ENCODE results near the gene EIF3D. TPM values are rescaled to one million over a fixed set of nuclear protein-coding genes. Genes with fewer than 3 reads are reported as not detected.

Gene EIF3D
- total and polyA plus RNA-seq, 2 of the 4 experiments (the other 2 are of a cell fraction) = 339 to 746 TPM

DNA sequence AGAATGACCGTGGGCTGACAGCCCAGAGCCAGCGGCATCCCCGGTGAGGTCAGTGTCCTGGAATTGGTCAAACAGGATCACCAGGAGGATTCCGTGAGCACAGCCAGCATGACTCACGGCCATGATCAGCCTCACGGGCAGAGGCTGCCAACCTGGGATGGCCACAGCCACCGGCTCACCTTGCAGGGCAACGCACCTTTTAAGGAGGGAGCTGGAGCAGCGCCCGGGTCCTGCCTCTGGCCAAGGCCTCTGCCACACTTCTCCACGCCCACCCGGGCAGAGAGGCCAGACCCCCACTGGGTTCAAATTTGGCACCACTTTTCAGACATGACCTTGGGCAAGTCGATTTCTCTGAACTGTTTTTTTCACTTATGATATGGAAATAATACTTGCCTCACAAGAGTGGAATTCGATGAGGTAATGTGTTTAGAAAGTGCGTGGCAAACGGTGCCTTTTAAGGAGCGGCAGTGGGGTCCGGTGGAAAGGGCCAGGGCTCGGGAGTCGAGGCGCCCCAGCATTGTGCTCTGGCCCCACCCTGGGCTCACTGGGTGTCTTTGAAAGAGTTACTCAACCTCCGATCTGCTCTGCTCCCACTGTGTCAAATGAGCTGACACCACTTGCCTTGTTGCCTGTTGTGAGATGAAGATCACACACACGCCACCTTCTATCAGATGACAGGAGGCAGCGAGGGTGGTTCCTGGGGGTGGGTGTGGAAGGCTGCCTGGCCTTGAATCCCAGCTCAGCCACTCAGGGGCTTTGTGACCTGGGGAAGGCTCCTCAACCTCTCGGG, 63.5 kb downstream of the EIF3D start (continued):
- TF ChIP-seq NFE2L2 (IDR thresholded peaks at IDR 0.05; ENCODE audit: low read depth, low read length) = 0 out of 2 replicates have a peak, but pooled peaks have one; percentile 4
- 0 out of 2 replicates have a peak, but pooled peaks have one; percentile 8 for TF ChIP-seq MAFK (IDR thresholded peaks at IDR 0.05; ENCODE audit: low read depth, low read length)
- TF ChIP-seq RAD21 (IDR thresholded peaks at IDR 0.05; ENCODE audit: low read length) = no peak

GRCh38 chr22:36464715-36465231, 64.2 kb downstream of the EIF3D start:
- Histone ChIP-seq H3K4me3 (ENCODE audit: insufficient read depth, low read depth, low read length) (no peak overlapping the region), H4K20me1 (ENCODE audit: insufficient read depth, low read length) (peaks cover 7% of the 10 kb centered on the region), H3K14ac (replicated peaks; ENCODE audit: low read depth, low read length) (peak overlapping the region; percentile 99), H3K18ac (ENCODE audit: low read depth, low read length) (peak overlapping the region; percentile 19), H3K36me3 (ENCODE audit: control insufficient read depth, insufficient read depth, low read length) (0 out of 2 replicates have a peak, but pooled peaks cover 1% of the 10 kb centered on the region), H2BK15ac (ENCODE audit: low read depth, low read length) (peak overlapping the region; percentile 98; the same call in 2 of the 3 replicates), H3K56ac (ENCODE audit: extremely low read depth, insufficient read depth, low read length) (peak overlapping the region; percentile 52), H3K4me1 (ENCODE audit: control insufficient read depth, insufficient read depth, low read length) (peaks cover 48% of the 10 kb centered on the region), H2BK5ac (ENCODE audit: low read depth, low read length, poor library complexity, severe bottlenecking) (peak overlapping the region; percentile 99), H2BK120ac (ENCODE audit: low read depth, low read length) (peak overlapping the region; percentile 99), H3K9me3 (ENCODE audit: control insufficient read depth, insufficient read depth, low read length) (no peaks in the 10 kb centered on the region), H3K4me2 (ENCODE audit: low read depth, low read length) (no peak overlapping the region), H4K91ac (ENCODE audit: insufficient read depth, low read depth, low read length) (peak overlapping the region; percentile 100), H2AK5ac (ENCODE audit: low read depth, low read length) (peak overlapping the region; percentile 100), H2AK9ac (replicated peaks; ENCODE audit: low read depth, low read length, poor library complexity) (peak overlapping the region; percentile 91), H4K8ac (ENCODE audit: low read depth in 2 of 2, low read length in 2 of 2) (peak overlapping the region; percentile 93 to 99; a peak in 3 of 4 replicates), H3K4ac (ENCODE audit: low read depth, low read length) (peak overlapping the region; percentile 99), H2AFZ (replicated peaks; ENCODE audit: low read length, poor library complexity) (peak overlapping the region; percentile 48), H3K27me3 (ENCODE audit: control insufficient read depth, insufficient read depth, low read length) (no peaks in the 10 kb centered on the region), H4K5ac (ENCODE audit: low read depth, low read length) (peak overlapping the region; percentile 0; the same call in 1 of the 2 replicates), H3K9ac (ENCODE audit: low read depth, low read length) (no peak overlapping the region), H3K27ac (ENCODE audit: insufficient read depth, low read length) (peak overlapping the region; percentile 96), H3K9me1 (ENCODE audit: insufficient read depth, low read length) (peaks cover 37% of the 10 kb centered on the region), H3K23ac (ENCODE audit: low read depth, low read length) (peak overlapping the region; percentile 77), H3K79me1 (ENCODE audit: low read depth in 1 of 2, low read length in 2 of 2) (peaks cover 16 to 76% of the 10 kb centered on the region in 2 experiments; a peak in 3 of 4 replicates), H2BK20ac (ENCODE audit: low read depth, low read length) (peak overlapping the region; percentile 99)
- intact Hi-C loops (cut with micrococcal nuclease) (loop anchor here (1.0 to 5.0 kb wide), 4 partner anchors 47 to 135 kb away; no protein-coding TSS in a partner anchor), in situ Hi-C loops (cut with MboI; ENCODE audit: low sequenced_read_pairs) (loop anchor here (5.0 kb wide), 1 partner anchor 82 kb away; no protein-coding TSS in a partner anchor), dilution Hi-C loops (cut with HindIII; ENCODE audit: low sequenced_read_pairs, unreplicated experiment) (no loop called here)
- ChIA-PET CTCF (no interaction called here), POLR2A (ENCODE audit: unreplicated experiment) (interaction anchor here (1.4 kb wide), 1 partner anchor 79 kb away, joined by 3 read pairs; no protein-coding TSS in a partner anchor)
- TF ChIP-seq NFE2L2 (IDR thresholded peaks at IDR 0.05; ENCODE audit: low read depth, low read length) (no peak), BHLHE40 (IDR thresholded peaks at IDR 0.05; ENCODE audit: low read depth, low read length) (no peak), SMC3 (IDR thresholded peaks at IDR 0.05; ENCODE audit: low read depth, low read length) (no peak)
- TF ChIP-seq, protein P1, sequence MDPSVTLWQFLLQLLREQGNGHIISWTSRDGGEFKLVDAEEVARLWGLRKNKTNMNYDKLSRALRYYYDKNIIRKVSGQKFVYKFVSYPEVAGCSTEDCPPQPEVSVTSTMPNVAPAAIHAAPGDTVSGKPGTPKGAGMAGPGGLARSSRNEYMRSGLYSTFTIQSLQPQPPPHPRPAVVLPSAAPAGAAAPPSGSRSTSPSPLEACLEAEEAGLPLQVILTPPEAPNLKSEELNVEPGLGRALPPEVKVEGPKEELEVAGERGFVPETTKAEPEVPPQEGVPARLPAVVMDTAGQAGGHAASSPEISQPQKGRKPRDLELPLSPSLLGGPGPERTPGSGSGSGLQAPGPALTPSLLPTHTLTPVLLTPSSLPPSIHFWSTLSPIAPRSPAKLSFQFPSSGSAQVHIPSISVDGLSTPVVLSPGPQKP (IDR thresholded peaks at IDR 0.05; ENCODE audit: borderline replicate concordance, low read depth, low read length) = no peak
- BruUV-seq (replicated peaks) = no TSS peak
- ATAC-seq (ENCODE audit: low read depth) (no peak), DNase-seq (no peak)
- WGBS, 2 experiments (ENCODE audit: extremely low coverage in 2 of 2, insufficient read length in 1 of 2) = 82% methylated on average over 10 of the region's 20 CpGs; no CpG with 5 or more reads in 1 of the 2 experiments

Measured in IMR-90 (cell line).